Neural cell (in vitro differentiated cells): Measurements from ENCODE around the gene PYGB. TPM values are rescaled to one million over a fixed set of nuclear protein-coding genes. Genes with fewer than 3 reads are reported as not detected.

Source experiments
- H2AFZ ChIP-seq: fragments of 200-600, 300-800 bp; sonication (generic), shearing (Covaris generic); 2 replicates; pipeline ENCODE4 v1.6.0; 2014; ENCODE audit warnings: low read depth, mild to moderate bottlenecking, antibody characterized with exemption, low read length, moderate library complexity
- H3F3A ChIP-seq: fragments of 200-600 bp; shearing (Covaris generic); 2 replicates; pipeline ENCODE4 v1.6.1; 2016; ENCODE audit warnings: mild to moderate bottlenecking, moderate library complexity, mixed read lengths, antibody characterized with exemption, low read length; ENCODE audit not compliant: insufficient read depth, poor library complexity, severe bottlenecking
- H3K27ac ChIP-seq: fragments of 200-600, 300-800 bp; sonication (generic), shearing (Covaris generic); 2 replicates; pipeline ENCODE4 v1.5.1; 2014; ENCODE audit warnings: mild to moderate bottlenecking, low read length, moderate library complexity
- H3K27me3 ChIP-seq: fragments of 300-800, 200-600 bp; sonication (generic), shearing (Covaris generic); 2 replicates; pipeline ENCODE4 v1.6.0; 2014; ENCODE audit warnings: mild to moderate bottlenecking, low read depth, low read length, moderate library complexity; ENCODE audit not compliant: insufficient read depth
- H3K36me3 ChIP-seq: fragments of 300-800, 200-600 bp; sonication (generic), shearing (Covaris generic); 2 replicates; pipeline ENCODE4 v1.5.1; 2014; ENCODE audit warnings: mild to moderate bottlenecking, antibody characterized with exemption, low read length, moderate library complexity; ENCODE audit not compliant: insufficient read depth
- H3K4me2 ChIP-seq: fragments of 300-800, 200-600 bp; sonication (generic), shearing (Covaris generic); 2 replicates; pipeline ENCODE4 v1.6.0; 2014; ENCODE audit warnings: mild to moderate bottlenecking, low read length
- H3K4me3 ChIP-seq: fragments of 300-800, 200-600 bp; sonication (generic), shearing (Covaris generic); 2 replicates; pipeline ENCODE4 v1.5.1; 2014; ENCODE audit warnings: mild to moderate bottlenecking, low read length, moderate library complexity
- H3K79me2 ChIP-seq: fragments of 200-600 bp; shearing (Covaris generic); replicated peaks from 2 replicates; pipeline ENCODE4 v1.6.0; 2014; ENCODE audit warnings: mild to moderate bottlenecking, low read length, moderate library complexity; ENCODE audit not compliant: insufficient read depth
- H3K9ac ChIP-seq: fragments of 300-800, 200-600 bp; sonication (generic), shearing (Covaris generic); 2 replicates; pipeline ENCODE4 v1.6.1; 2016; ENCODE audit warnings: mild to moderate bottlenecking, low read length, mixed read lengths
- H3K9me2 ChIP-seq: fragments of 200-600 bp; shearing (Covaris generic); 2 replicates; pipeline ENCODE4 v1.6.1; 2016; ENCODE audit warnings: mild to moderate bottlenecking, low read length, mixed read lengths; ENCODE audit not compliant: insufficient read depth
- H3K9me3 ChIP-seq: fragments of 200-600, 300-800 bp; sonication (generic), shearing (Covaris generic); 2 replicates; pipeline ENCODE4 v1.6.1; 2016; ENCODE audit warnings: mild to moderate bottlenecking, mixed run types, low read length, moderate library complexity, mixed read lengths
- H4K20me1 ChIP-seq: fragments of 200-600 bp; shearing (Covaris generic); 2 replicates; pipeline ENCODE4 v1.6.1; 2016; ENCODE audit warnings: mild to moderate bottlenecking, mixed run types; ENCODE audit not compliant: insufficient read depth
- EP300 ChIP-seq: fragments of 450-650 bp; conservative IDR thresholded peaks from 2 replicates; pipeline ENCODE4 v1.6.1; 2014; ENCODE audit warnings: antibody characterized with exemption, mild to moderate bottlenecking, moderate library complexity; ENCODE audit not compliant: poor library complexity, severe bottlenecking
- EZH2 ChIP-seq: fragments of 200-600, 300-800 bp; shearing (Covaris generic), sonication (generic); IDR thresholded peaks from 2 replicates; pipeline ENCODE4 v1.6.1; 2014; ENCODE audit warnings: antibody characterized with exemption, low read length, borderline replicate concordance, mild to moderate bottlenecking; ENCODE audit not compliant: insufficient read depth, poor library complexity, severe bottlenecking
- MXI1 ChIP-seq: fragments of 450-650 bp; conservative IDR thresholded peaks from 2 replicates; pipeline ENCODE4 v1.6.1; 2014; ENCODE audit warnings: antibody characterized with exemption, mild to moderate bottlenecking; ENCODE audit not compliant: poor library complexity, severe bottlenecking
- POLR2AphosphoS5 ChIP-seq: IDR thresholded peaks from 2 replicates; pipeline ENCODE4 v1.6.1; 2012
- RAD21 ChIP-seq: fragments of 450-650 bp; conservative IDR thresholded peaks from 2 replicates; pipeline ENCODE4 v1.6.1; 2014; ENCODE audit warnings: antibody characterized with exemption, mild to moderate bottlenecking, moderate library complexity
- SMC3 ChIP-seq: fragments of 450-650 bp; conservative IDR thresholded peaks from 2 replicates; pipeline ENCODE4 v1.6.1; 2014; ENCODE audit warnings: antibody characterized with exemption, mild to moderate bottlenecking, moderate library complexity; ENCODE audit not compliant: poor library complexity
- TAF1 ChIP-seq: IDR thresholded peaks from 2 replicates; pipeline ENCODE4 v1.6.1; 2012; ENCODE audit warnings: low read depth
- polyA plus RNA-seq: library from polyadenylated mRNA; depleted of rRNA; stranded (reverse); fragments of >200 nt; gene quantifications from 2 replicates; pipeline ENCODE4 v1.2.3, GENCODE V29; 2014
- TF ChIP-seq, protein P1 (sequence below): IDR thresholded peaks from 2 replicates; pipeline ENCODE4 v1.6.1; 2012; ENCODE audit warnings: borderline replicate concordance
- TF ChIP-seq, protein P2 (sequence below): fragments of 450-650 bp; IDR thresholded peaks from 2 replicates; pipeline ENCODE4 v1.5.1; 2014; ENCODE audit warnings: antibody characterized with exemption, mild to moderate bottlenecking, moderate library complexity; ENCODE audit not compliant: poor library complexity, severe bottlenecking

Gene PYGB
- polyA plus RNA-seq, 1 donor from 2014 or later: 70.5 TPM

- Histone ChIP-seq H3K27me3 (no peaks in the 10 kb centered on the region), H4K20me1 (no peaks in the 10 kb centered on the region), H3K4me2 (no peak overlapping the region), H3K4me3 (no peak overlapping the region), H3K9ac (no peak overlapping the region), H3K9me2 (no peaks in the 10 kb centered on the region), H3K9me3 (no peaks in the 10 kb centered on the region), H3F3A (no peaks in the 10 kb centered on the region), H3K27ac (no peak overlapping the region), H3K36me3 (peaks cover 7% of the 10 kb centered on the region), H2AFZ (no peak overlapping the region), H3K79me2 (no peaks in the 10 kb centered on the region)
- TF ChIP-seq EP300 (no peak), EZH2 (no peak), TAF1 (no peak), RAD21 (no peak), MXI1 (no peak), POLR2AphosphoS5 (no peak)
- TF ChIP-seq, protein P1, sequence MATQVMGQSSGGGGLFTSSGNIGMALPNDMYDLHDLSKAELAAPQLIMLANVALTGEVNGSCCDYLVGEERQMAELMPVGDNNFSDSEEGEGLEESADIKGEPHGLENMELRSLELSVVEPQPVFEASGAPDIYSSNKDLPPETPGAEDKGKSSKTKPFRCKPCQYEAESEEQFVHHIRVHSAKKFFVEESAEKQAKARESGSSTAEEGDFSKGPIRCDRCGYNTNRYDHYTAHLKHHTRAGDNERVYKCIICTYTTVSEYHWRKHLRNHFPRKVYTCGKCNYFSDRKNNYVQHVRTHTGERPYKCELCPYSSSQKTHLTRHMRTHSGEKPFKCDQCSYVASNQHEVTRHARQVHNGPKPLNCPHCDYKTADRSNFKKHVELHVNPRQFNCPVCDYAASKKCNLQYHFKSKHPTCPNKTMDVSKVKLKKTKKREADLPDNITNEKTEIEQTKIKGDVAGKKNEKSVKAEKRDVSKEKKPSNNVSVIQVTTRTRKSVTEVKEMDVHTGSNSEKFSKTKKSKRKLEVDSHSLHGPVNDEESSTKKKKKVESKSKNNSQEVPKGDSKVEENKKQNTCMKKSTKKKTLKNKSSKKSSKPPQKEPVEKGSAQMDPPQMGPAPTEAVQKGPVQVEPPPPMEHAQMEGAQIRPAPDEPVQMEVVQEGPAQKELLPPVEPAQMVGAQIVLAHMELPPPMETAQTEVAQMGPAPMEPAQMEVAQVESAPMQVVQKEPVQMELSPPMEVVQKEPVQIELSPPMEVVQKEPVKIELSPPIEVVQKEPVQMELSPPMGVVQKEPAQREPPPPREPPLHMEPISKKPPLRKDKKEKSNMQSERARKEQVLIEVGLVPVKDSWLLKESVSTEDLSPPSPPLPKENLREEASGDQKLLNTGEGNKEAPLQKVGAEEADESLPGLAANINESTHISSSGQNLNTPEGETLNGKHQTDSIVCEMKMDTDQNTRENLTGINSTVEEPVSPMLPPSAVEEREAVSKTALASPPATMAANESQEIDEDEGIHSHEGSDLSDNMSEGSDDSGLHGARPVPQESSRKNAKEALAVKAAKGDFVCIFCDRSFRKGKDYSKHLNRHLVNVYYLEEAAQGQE: no peak
- TF ChIP-seq, protein P2, sequence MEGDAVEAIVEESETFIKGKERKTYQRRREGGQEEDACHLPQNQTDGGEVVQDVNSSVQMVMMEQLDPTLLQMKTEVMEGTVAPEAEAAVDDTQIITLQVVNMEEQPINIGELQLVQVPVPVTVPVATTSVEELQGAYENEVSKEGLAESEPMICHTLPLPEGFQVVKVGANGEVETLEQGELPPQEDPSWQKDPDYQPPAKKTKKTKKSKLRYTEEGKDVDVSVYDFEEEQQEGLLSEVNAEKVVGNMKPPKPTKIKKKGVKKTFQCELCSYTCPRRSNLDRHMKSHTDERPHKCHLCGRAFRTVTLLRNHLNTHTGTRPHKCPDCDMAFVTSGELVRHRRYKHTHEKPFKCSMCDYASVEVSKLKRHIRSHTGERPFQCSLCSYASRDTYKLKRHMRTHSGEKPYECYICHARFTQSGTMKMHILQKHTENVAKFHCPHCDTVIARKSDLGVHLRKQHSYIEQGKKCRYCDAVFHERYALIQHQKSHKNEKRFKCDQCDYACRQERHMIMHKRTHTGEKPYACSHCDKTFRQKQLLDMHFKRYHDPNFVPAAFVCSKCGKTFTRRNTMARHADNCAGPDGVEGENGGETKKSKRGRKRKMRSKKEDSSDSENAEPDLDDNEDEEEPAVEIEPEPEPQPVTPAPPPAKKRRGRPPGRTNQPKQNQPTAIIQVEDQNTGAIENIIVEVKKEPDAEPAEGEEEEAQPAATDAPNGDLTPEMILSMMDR: no peak
These were observed 24.5 kb downstream of the PYGB start for GRCh38 chr20:25272223-25273000.

DNA sequence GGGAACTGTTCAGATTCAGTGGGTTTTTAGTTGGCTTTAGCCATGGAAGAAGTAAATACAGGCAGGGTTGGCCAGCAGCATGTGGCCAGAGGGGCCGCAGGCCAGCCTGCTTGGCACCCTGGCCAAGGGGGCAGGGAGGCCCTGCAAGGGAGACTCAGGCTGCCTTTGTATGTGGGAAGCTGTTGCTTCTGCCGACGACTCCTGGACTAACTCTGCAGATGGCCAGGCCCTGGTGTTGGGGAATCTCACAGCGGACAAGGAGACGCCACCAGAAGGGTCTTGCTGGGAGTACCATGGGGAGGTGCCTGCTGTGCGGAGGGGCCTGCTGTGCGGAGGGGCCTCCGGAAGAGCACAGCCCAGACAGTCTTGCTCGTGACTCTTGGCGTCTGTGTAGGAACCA lies 25.2 kb downstream of the PYGB start:
- H3K36me3 ChIP-seq: peaks cover 7% of the 10 kb centered on the region

More for the DNA sequence above, 25.2 kb downstream of the PYGB start:
- Histone ChIP-seq H3K27me3 (no peaks in the 10 kb centered on the region), H3K27ac (no peak overlapping the region), H3K4me2 (no peak overlapping the region), H3K9me2 (no peaks in the 10 kb centered on the region), H3K79me2 (no peaks in the 10 kb centered on the region), H3F3A (no peaks in the 10 kb centered on the region), H3K9me3 (no peaks in the 10 kb centered on the region), H3K4me3 (no peak overlapping the region), H4K20me1 (no peaks in the 10 kb centered on the region), H2AFZ (no peak overlapping the region), H3K9ac (no peak overlapping the region)
- TF ChIP-seq RAD21: no peak
- TF ChIP-seq, protein P1: no peak
- TF ChIP-seq TAF1: no peak
- TF ChIP-seq, protein P2: no peak
- TF ChIP-seq EP300: no peak
- TF ChIP-seq MXI1: no peak
- no peak for TF ChIP-seq SMC3
- no peak for TF ChIP-seq POLR2AphosphoS5
- no peak for TF ChIP-seq EZH2
